Fibroblast of lung (primary cell): ENCODE results near the gene BARX2. TPM values are rescaled to one million over a fixed set of nuclear protein-coding genes. Genes with fewer than 3 reads are reported as not detected.
A peak's percentile ranks its signal among the peaks of the same experiment; 100 is the strongest.

ENCODE experiments used
- DNase-seq, 2 donors: peaks; one replicate each; pipeline versions ENCODE4 v3.0.0 to v3.0.0-alpha.2; 2010; ENCODE audit warnings: low read depth in 2 of 2
- H2AFZ ChIP-seq: 2 replicates; pipeline ENCODE4 v1.5.1; 2012; ENCODE audit warnings: low read length, control low read depth, inconsistent platforms
- H3K27ac ChIP-seq: 2 replicates; pipeline ENCODE4 v1.5.1; 2011; ENCODE audit warnings: low read length, control low read depth; ENCODE audit not compliant: insufficient read depth
- H3K27me3 ChIP-seq: 2 replicates; pipeline ENCODE4 v1.5.1; 2011; ENCODE audit warnings: mild to moderate bottlenecking, low read length; ENCODE audit not compliant: control insufficient read depth, insufficient read depth
- H3K36me3 ChIP-seq: 2 replicates; pipeline ENCODE4 v1.5.1; 2011; ENCODE audit warnings: low read length; ENCODE audit not compliant: control insufficient read depth, insufficient read depth
- H3K4me1 ChIP-seq: 2 replicates; pipeline ENCODE4 v1.5.1; 2011; ENCODE audit warnings: low read length; ENCODE audit not compliant: control insufficient read depth, insufficient read depth; ENCODE audit errors: extremely low read depth
- H3K4me2 ChIP-seq: 2 replicates; pipeline ENCODE4 v1.5.1; 2011; ENCODE audit warnings: low read length, control low read depth; ENCODE audit not compliant: insufficient read depth; ENCODE audit errors: extremely low read depth
- H3K4me3 ChIP-seq, 4 experiments: fragments of 200-600 bp in 1 of 4; sonication (generic) in 1 of 4; replicated peaks in 1 of 4; 2 replicates each; pipeline ENCODE4 v1.5.1; 2011 to 2016; ENCODE audit warnings: low read length in 4 of 4, low read depth in 3 of 4, mild to moderate bottlenecking in 3 of 4, control low read depth in 2 of 4, inconsistent platforms in 1 of 4, mixed read lengths in 1 of 4; ENCODE audit not compliant: insufficient read depth in 1 of 4; ENCODE audit errors: control extremely low read depth in 1 of 4
- H3K79me2 ChIP-seq: 2 replicates; pipeline ENCODE4 v1.5.1; 2012; ENCODE audit warnings: mild to moderate bottlenecking, low read length, inconsistent platforms; ENCODE audit not compliant: control insufficient read depth, insufficient read depth
- H3K9ac ChIP-seq: 2 replicates; pipeline ENCODE4 v1.5.1; 2011; ENCODE audit warnings: mild to moderate bottlenecking, low read length, control low read depth; ENCODE audit not compliant: insufficient read depth
- H3K9me3 ChIP-seq: 2 replicates; pipeline ENCODE4 v1.5.1; 2012; ENCODE audit warnings: low read depth, low read length; ENCODE audit not compliant: control insufficient read depth, insufficient read depth
- H4K20me1 ChIP-seq: 2 replicates; pipeline ENCODE4 v1.5.1; 2011; ENCODE audit warnings: low read length; ENCODE audit not compliant: control insufficient read depth, insufficient read depth; ENCODE audit errors: extremely low read depth
- CTCF ChIP-seq, 2 donors: IDR thresholded peaks in 1 of 2; conservative IDR thresholded peaks in 1 of 2; 1 replicate in 1 of 2; 2 replicates in 1 of 2; pipeline ENCODE4 v1.5.1; 2011 to 2012; ENCODE audit warnings: low read length in 2 of 2, control low read depth in 1 of 2, inconsistent platforms in 1 of 2, low read depth in 1 of 2, mild to moderate bottlenecking in 1 of 2
- EZH2 ChIP-seq: IDR thresholded peaks from 2 replicates; pipeline ENCODE4 v1.5.1; 2012; ENCODE audit warnings: low read length, control low read depth, mild to moderate bottlenecking; ENCODE audit errors: missing control alignments
- polyA plus RNA-seq, 2 donors: library from polyadenylated mRNA; depleted of rRNA in 1 of 2; stranded (reverse) in 1 of 2; unstranded in 1 of 2; fragments of >200 nt; gene quantifications; 2 replicates each; pipeline ENCODE4 v1.2.1, GENCODE V29; 2011 to 2012; ENCODE audit warnings: missing spikeins in 1 of 2
- total RNA-seq: library from RNA; depleted of rRNA; stranded (reverse); fragments of >200 nt; gene quantifications from 2 replicates; pipeline ENCODE4 v1.2.1, GENCODE V29; 2014

Gene BARX2
- total and polyA plus RNA-seq, 2 donors (not counting 1 experiment from before 2014, with no cell fraction given), result not detected

DNA sequence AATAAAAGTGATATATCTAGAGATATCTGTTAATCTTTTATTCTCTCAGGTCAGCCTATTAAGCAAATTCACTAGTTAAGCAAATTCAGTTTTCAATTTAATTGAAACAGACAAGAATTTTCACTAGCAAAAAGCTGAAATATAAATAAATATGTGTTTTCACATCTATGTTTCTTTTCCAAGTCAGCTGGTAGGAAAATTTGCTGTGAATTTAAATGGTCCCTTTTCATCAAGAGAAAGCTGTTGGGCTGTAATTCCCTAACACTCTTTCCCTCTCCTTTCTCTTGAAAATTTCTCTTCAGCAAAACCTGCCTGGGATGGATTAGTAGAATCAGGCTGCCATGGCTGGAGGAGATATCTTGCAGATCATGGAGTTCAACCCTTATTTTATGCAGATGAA is 46.9 kb upstream of the BARX2 start:
- no peak for DNase-seq
- Histone ChIP-seq H3K9me3 (no peaks in the 10 kb centered on the region), H3K4me3 (no peak overlapping the region), H3K79me2 (no peaks in the 10 kb centered on the region), H3K36me3 (no peaks in the 10 kb centered on the region), H2AFZ (no peak overlapping the region), H3K27ac (no peak overlapping the region), H3K4me2 (no peak overlapping the region), H3K9ac (no peak overlapping the region), H3K27me3 (no peaks in the 10 kb centered on the region), H4K20me1 (no peaks in the 10 kb centered on the region), H3K4me1 (peaks cover 7% of the 10 kb centered on the region)
- no peak for TF ChIP-seq CTCF (conservative IDR thresholded peaks at IDR 0.05 in 1 of 2, IDR thresholded peaks at IDR 0.05 in 1 of 2; ENCODE audit: low read depth in 1 of 2, low read length in 2 of 2)
- no peak for TF ChIP-seq EZH2

- Histone ChIP-seq H3K36me3 (no peaks in the 10 kb centered on the region), H3K27ac (no peak overlapping the region), H3K9me3 (no peaks in the 10 kb centered on the region), H3K79me2 (no peaks in the 10 kb centered on the region), H3K4me2 (no peak overlapping the region), H3K27me3 (no peaks in the 10 kb centered on the region), H2AFZ (no peak overlapping the region), H3K4me3 (no peak overlapping the region), H3K9ac (no peak overlapping the region), H3K4me1 (no peaks in the 10 kb centered on the region), H4K20me1 (no peaks in the 10 kb centered on the region)
- no peak for TF ChIP-seq CTCF (conservative IDR thresholded peaks at IDR 0.05 in 1 of 2, IDR thresholded peaks at IDR 0.05 in 1 of 2; ENCODE audit: low read depth in 1 of 2, low read length in 2 of 2)
- TF ChIP-seq EZH2, result no peak
- peak; percentile 5 to 79 for DNase-seq
Measured at GRCh38 chr11:129331217-129331616, 44.4 kb upstream of the BARX2 start.

DNA sequence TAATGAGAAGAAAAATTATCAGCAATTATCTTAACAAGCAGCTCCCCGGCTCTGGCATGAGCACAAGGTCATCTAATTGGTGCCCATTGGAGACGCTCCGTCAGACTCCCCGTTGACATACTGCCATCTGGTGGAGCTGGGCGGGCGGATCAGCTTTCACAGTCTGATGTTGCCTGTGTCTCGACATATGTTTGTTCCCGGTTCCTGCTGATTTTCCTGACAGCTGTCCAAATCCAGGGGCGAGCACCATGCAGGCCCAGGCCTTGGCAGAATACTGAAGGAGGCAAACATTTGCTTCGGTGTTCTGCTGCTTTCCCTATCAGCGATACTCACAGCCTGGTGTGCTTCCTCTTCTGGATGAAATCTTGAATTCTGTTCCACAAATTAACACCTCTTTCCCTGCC is 43.8 kb upstream of the BARX2 start:
- TF ChIP-seq CTCF (conservative IDR thresholded peaks at IDR 0.05 in 1 of 2, IDR thresholded peaks at IDR 0.05 in 1 of 2; ENCODE audit: low read depth in 1 of 2, low read length in 2 of 2) (peak; percentile 90 to 97), EZH2 (no peak)
- no peak overlapping the region for H3K27ac ChIP-seq
- H3K9me3 ChIP-seq, result no peaks in the 10 kb centered on the region
- H3K4me3 ChIP-seq, result no peak overlapping the region
- no peaks in the 10 kb centered on the region for H4K20me1 ChIP-seq
- no peaks in the 10 kb centered on the region for H3K4me1 ChIP-seq
- no peak overlapping the region for H3K9ac ChIP-seq
- no peaks in the 10 kb centered on the region for H3K36me3 ChIP-seq
- DNase-seq, result peak; percentile 64 to 83
- peak overlapping the region; percentile 81 for H2AFZ ChIP-seq
- H3K79me2 ChIP-seq, result no peaks in the 10 kb centered on the region
- no peaks in the 10 kb centered on the region for H3K27me3 ChIP-seq
- H3K4me2 ChIP-seq, result no peak overlapping the region
